ENCODE measurements around the gene MPPE1.

DNA sequence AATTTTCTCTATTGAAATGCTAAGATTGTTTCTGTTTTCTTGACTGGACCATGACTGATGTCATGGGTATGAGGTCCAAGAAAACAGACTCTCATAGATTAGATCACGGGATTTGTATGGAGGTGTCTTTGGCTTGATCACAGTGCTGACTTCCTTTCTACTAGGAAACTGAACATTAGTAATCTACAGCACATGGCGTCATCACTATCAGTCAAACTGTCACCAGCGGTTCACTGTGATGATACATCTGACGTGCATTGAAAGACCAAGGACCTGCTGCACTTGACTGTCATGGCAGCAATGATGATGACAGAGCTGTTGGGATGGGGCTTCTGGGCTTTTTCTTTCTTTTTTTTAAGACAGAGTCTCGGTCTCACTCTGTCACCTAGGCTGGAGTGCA lies 45.0 kb upstream of the MPPE1 start:
- TF ChIP-seq POLR2A (IDR thresholded peaks at IDR 0.05), result no peak
- TF ChIP-seq, protein P1, sequence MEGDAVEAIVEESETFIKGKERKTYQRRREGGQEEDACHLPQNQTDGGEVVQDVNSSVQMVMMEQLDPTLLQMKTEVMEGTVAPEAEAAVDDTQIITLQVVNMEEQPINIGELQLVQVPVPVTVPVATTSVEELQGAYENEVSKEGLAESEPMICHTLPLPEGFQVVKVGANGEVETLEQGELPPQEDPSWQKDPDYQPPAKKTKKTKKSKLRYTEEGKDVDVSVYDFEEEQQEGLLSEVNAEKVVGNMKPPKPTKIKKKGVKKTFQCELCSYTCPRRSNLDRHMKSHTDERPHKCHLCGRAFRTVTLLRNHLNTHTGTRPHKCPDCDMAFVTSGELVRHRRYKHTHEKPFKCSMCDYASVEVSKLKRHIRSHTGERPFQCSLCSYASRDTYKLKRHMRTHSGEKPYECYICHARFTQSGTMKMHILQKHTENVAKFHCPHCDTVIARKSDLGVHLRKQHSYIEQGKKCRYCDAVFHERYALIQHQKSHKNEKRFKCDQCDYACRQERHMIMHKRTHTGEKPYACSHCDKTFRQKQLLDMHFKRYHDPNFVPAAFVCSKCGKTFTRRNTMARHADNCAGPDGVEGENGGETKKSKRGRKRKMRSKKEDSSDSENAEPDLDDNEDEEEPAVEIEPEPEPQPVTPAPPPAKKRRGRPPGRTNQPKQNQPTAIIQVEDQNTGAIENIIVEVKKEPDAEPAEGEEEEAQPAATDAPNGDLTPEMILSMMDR (IDR thresholded peaks at IDR 0.05), result no peak

Measured in uterus (tissue), 2 donors.